KMS-11 (cell line): ENCODE data around the gene ZNF19.

Source experiments
- H2AFZ ChIP-seq: fragments of 200-600 bp; sonication (generic); 2 replicates; pipeline ENCODE4 v1.6.1; 2016; ENCODE audit warnings: antibody characterized with exemption, mixed run types, low read depth
- H3K27ac ChIP-seq: fragments of 200-600 bp; sonication (generic); 2 replicates; pipeline ENCODE4 v1.6.1; 2016; ENCODE audit warnings: mild to moderate bottlenecking, mixed run types
- H3K27me3 ChIP-seq: fragments of 200-600 bp; sonication (generic); 2 replicates; pipeline ENCODE4 v1.6.1; 2017; ENCODE audit warnings: mild to moderate bottlenecking, low read depth, mixed run types, moderate library complexity; ENCODE audit not compliant: insufficient read depth
- H3K36me3 ChIP-seq: fragments of 200-600 bp; sonication (generic); 2 replicates; pipeline ENCODE4 v1.6.1; 2017; ENCODE audit warnings: mild to moderate bottlenecking, mixed run types; ENCODE audit not compliant: insufficient read depth
- H3K4me1 ChIP-seq: fragments of 200-600 bp; sonication (generic); 2 replicates; pipeline ENCODE4 v1.6.1; 2016; ENCODE audit warnings: mild to moderate bottlenecking, low read depth, mixed run types; ENCODE audit not compliant: poor library complexity, severe bottlenecking
- H3K4me2 ChIP-seq: fragments of 200-600 bp; sonication (generic); 2 replicates; pipeline ENCODE4 v1.7.0; 2016; ENCODE audit warnings: mild to moderate bottlenecking, mixed run types
- H3K4me3 ChIP-seq: fragments of 200-600 bp; sonication (generic); IDR thresholded peaks from 2 replicates; pipeline ENCODE4 v1.6.1; 2017; ENCODE audit warnings: low read depth, low read length, mixed read lengths; ENCODE audit not compliant: insufficient read depth
- H3K79me2 ChIP-seq: fragments of 200-600 bp; sonication (generic); 2 replicates; pipeline ENCODE4 v1.6.1; 2016; ENCODE audit warnings: low read depth, mixed run types; ENCODE audit not compliant: insufficient read depth
- H3K9ac ChIP-seq: fragments of 200-600 bp; sonication (generic); 2 replicates; pipeline ENCODE4 v1.6.1; 2016; ENCODE audit warnings: mild to moderate bottlenecking, mixed run types
- H4K20me1 ChIP-seq: fragments of 200-600 bp; sonication (generic); 2 replicates; pipeline ENCODE4 v1.6.1; 2016; ENCODE audit warnings: mild to moderate bottlenecking, mixed run types; ENCODE audit not compliant: insufficient read depth
- CTCF ChIP-seq: fragments of 200-600 bp; sonication (generic); conservative IDR thresholded peaks from 2 replicates; pipeline ENCODE4 v1.6.1; 2017; ENCODE audit warnings: low read depth, mild to moderate bottlenecking, antibody characterized with exemption, low read length, moderate library complexity, mixed read lengths

Gene ZNF19

GRCh38 chr16:71484006-71484893 is 4.9 kb downstream of the ZNF19 start:
- Histone ChIP-seq H3K4me2 (peak overlapping the region; percentile 72), H3K4me3 (no peak overlapping the region), H3K79me2 (no peaks in the 10 kb centered on the region), H3K36me3 (no peaks in the 10 kb centered on the region), H3K9ac (peak overlapping the region; percentile 65), H3K27ac (peak overlapping the region; percentile 73), H3K27me3 (no peaks in the 10 kb centered on the region), H2AFZ (peak overlapping the region; percentile 93), H3K4me1 (peaks cover 7% of the 10 kb centered on the region), H4K20me1 (no peaks in the 10 kb centered on the region)
- no peak for TF ChIP-seq CTCF

- no peak overlapping the region for H3K9ac ChIP-seq
- H2AFZ ChIP-seq: no peak overlapping the region
- no peak for TF ChIP-seq CTCF
- H4K20me1 ChIP-seq: no peaks in the 10 kb centered on the region
- no peaks in the 10 kb centered on the region for H3K36me3 ChIP-seq
- H3K27me3 ChIP-seq: no peaks in the 10 kb centered on the region
- no peak overlapping the region for H3K4me3 ChIP-seq
- no peak overlapping the region for H3K27ac ChIP-seq
- H3K4me1 ChIP-seq: peaks cover 7% of the 10 kb centered on the region
- no peak overlapping the region for H3K4me2 ChIP-seq
- no peaks in the 10 kb centered on the region for H3K79me2 ChIP-seq
Measured at GRCh38 chr16:71482569-71482968, 6.6 kb downstream of the ZNF19 start.

GRCh38 chr16:71480956-71481355 is 8.2 kb downstream of the ZNF19 start:
- no peaks in the 10 kb centered on the region for H3K27me3 ChIP-seq
- H3K27ac ChIP-seq: no peak overlapping the region
- TF ChIP-seq CTCF: no peak
- H3K4me2 ChIP-seq: no peak overlapping the region
- H3K4me1 ChIP-seq: peaks cover 7% of the 10 kb centered on the region
- H3K4me3 ChIP-seq: no peak overlapping the region
- no peak overlapping the region for H2AFZ ChIP-seq
- no peak overlapping the region for H3K9ac ChIP-seq
- H3K36me3 ChIP-seq: no peaks in the 10 kb centered on the region
- H3K79me2 ChIP-seq: no peaks in the 10 kb centered on the region
- no peaks in the 10 kb centered on the region for H4K20me1 ChIP-seq

- peak; percentile 1; the same call in 1 of the 2 replicates for TF ChIP-seq CTCF
Measured at GRCh38 chr16:71479420-71479819, 9.7 kb downstream of the ZNF19 start.

More at GRCh38 chr16:71479420-71479819, 9.7 kb downstream of the ZNF19 start:
- no peak overlapping the region for H3K4me3 ChIP-seq
- H3K9ac ChIP-seq: no peak overlapping the region
- H3K27me3 ChIP-seq: no peaks in the 10 kb centered on the region
- no peak overlapping the region for H3K4me2 ChIP-seq
- H3K79me2 ChIP-seq: no peaks in the 10 kb centered on the region
- no peaks in the 10 kb centered on the region for H3K36me3 ChIP-seq
- H4K20me1 ChIP-seq: no peaks in the 10 kb centered on the region
- peaks cover 4% of the 10 kb centered on the region for H3K4me1 ChIP-seq
- no peak overlapping the region for H2AFZ ChIP-seq
- no peak overlapping the region for H3K27ac ChIP-seq
